MG63 (cell line): ENCODE data around the gene COG4. TPM values are rescaled to one million over a fixed set of nuclear protein-coding genes. Genes with fewer than 3 reads are reported as not detected.
A peak's percentile ranks its signal among the peaks of the same experiment; 100 is the strongest.

Experiments used
- DNase-seq: peaks from one replicate; pipeline ENCODE4 v3.0.0-alpha.2; 2020
- H3K27me3 ChIP-seq: fragments of 250-450 bp; sonication (Bioruptor Pico); 2 replicates; pipeline ENCODE4 v1.5.1; 2020; ENCODE audit warnings: mild to moderate bottlenecking, moderate library complexity
- H3K36me3 ChIP-seq: fragments of 250-450 bp; sonication (Bioruptor Pico); 2 replicates; pipeline ENCODE4 v1.5.1; 2020; ENCODE audit warnings: mild to moderate bottlenecking, moderate library complexity
- H3K4me3 ChIP-seq: fragments of 250-450 bp; sonication (Bioruptor Pico); 2 replicates; pipeline ENCODE4 v1.5.1; 2020; ENCODE audit warnings: mild to moderate bottlenecking, moderate library complexity
- H3K9me3 ChIP-seq: fragments of 250-450 bp; sonication (Bioruptor Pico); 2 replicates; pipeline ENCODE4 v1.5.1; 2020; ENCODE audit warnings: mild to moderate bottlenecking, moderate library complexity
- total RNA-seq: library from RNA; depleted of rRNA; stranded (reverse); fragments of >200 nt; shearing (Covaris generic); gene quantifications from 2 replicates; pipeline ENCODE4 v1.2.3, GENCODE V29; 2014; ENCODE audit warnings: low replicate concordance

The COG4 gene
- total RNA-seq, 1 experiment from 2014 or later = 61.4 TPM

GRCh38 chr16:70473446-70474319 lies 49.7 kb downstream of the COG4 start:
- no peak for DNase-seq
- no peaks in the 10 kb centered on the region for H3K9me3 ChIP-seq
- H3K4me3 ChIP-seq = no peak overlapping the region
- no peaks in the 10 kb centered on the region for H3K27me3 ChIP-seq
- no peaks in the 10 kb centered on the region for H3K36me3 ChIP-seq

- Histone ChIP-seq H3K27me3 (no peaks in the 10 kb centered on the region), H3K36me3 (no peaks in the 10 kb centered on the region), H3K4me3 (no peak overlapping the region), H3K9me3 (no peaks in the 10 kb centered on the region)
- DNase-seq = no peak
These were observed 50.4 kb downstream of the COG4 start for GRCh38 chr16:70472786-70473433.

GRCh38 chr16:70470927-70471341 lies 52.4 kb downstream of the COG4 start:
- no peak for DNase-seq
- no peak overlapping the region for H3K4me3 ChIP-seq
- H3K27me3 ChIP-seq = no peaks in the 10 kb centered on the region
- no peaks in the 10 kb centered on the region for H3K36me3 ChIP-seq
- no peaks in the 10 kb centered on the region for H3K9me3 ChIP-seq

GRCh38 chr16:70470141-70470926 lies 53.0 kb downstream of the COG4 start:
- Histone ChIP-seq H3K9me3 (no peaks in the 10 kb centered on the region), H3K27me3 (no peaks in the 10 kb centered on the region), H3K4me3 (no peak overlapping the region), H3K36me3 (no peaks in the 10 kb centered on the region)
- DNase-seq = no peak

GRCh38 chr16:70468776-70469525 lies 54.4 kb downstream of the COG4 start:
- Histone ChIP-seq H3K4me3 (no peak overlapping the region), H3K27me3 (no peaks in the 10 kb centered on the region), H3K36me3 (no peaks in the 10 kb centered on the region), H3K9me3 (no peaks in the 10 kb centered on the region)
- no peak for DNase-seq

GRCh38 chr16:70467608-70468007 lies 55.7 kb downstream of the COG4 start:
- H3K4me3 ChIP-seq = no peak overlapping the region
- no peaks in the 10 kb centered on the region for H3K27me3 ChIP-seq
- H3K9me3 ChIP-seq = no peaks in the 10 kb centered on the region
- DNase-seq = no peak
- no peaks in the 10 kb centered on the region for H3K36me3 ChIP-seq

GRCh38 chr16:70467113-70467512 lies 56.2 kb downstream of the COG4 start:
- no peak for DNase-seq
- H3K36me3 ChIP-seq = no peaks in the 10 kb centered on the region

GRCh38 chr16:70466805-70467076 lies 56.6 kb downstream of the COG4 start:
- H3K36me3 ChIP-seq = no peaks in the 10 kb centered on the region
- no peaks in the 10 kb centered on the region for H3K9me3 ChIP-seq
- no peaks in the 10 kb centered on the region for H3K27me3 ChIP-seq
- DNase-seq = no peak
- H3K4me3 ChIP-seq = no peak overlapping the region

More at GRCh38 chr16:70467113-70467512, 56.2 kb downstream of the COG4 start:
- H3K9me3 ChIP-seq = no peaks in the 10 kb centered on the region
- no peaks in the 10 kb centered on the region for H3K27me3 ChIP-seq
- H3K4me3 ChIP-seq = no peak overlapping the region

- Histone ChIP-seq H3K27me3 (no peaks in the 10 kb centered on the region), H3K9me3 (no peaks in the 10 kb centered on the region), H3K36me3 (no peaks in the 10 kb centered on the region), H3K4me3 (no peak overlapping the region)
- DNase-seq = no peak
These were observed 57.2 kb downstream of the COG4 start for GRCh38 chr16:70465999-70466804.

- no peaks in the 10 kb centered on the region for H3K9me3 ChIP-seq
- H3K27me3 ChIP-seq = no peaks in the 10 kb centered on the region
- DNase-seq = no peak
- H3K4me3 ChIP-seq = no peak overlapping the region
- H3K36me3 ChIP-seq = no peaks in the 10 kb centered on the region
These were observed 60.1 kb downstream of the COG4 start for GRCh38 chr16:70463235-70463634.

- H3K4me3 ChIP-seq = no peak overlapping the region
- no peaks in the 10 kb centered on the region for H3K9me3 ChIP-seq
- no peak for DNase-seq
- H3K27me3 ChIP-seq = no peaks in the 10 kb centered on the region
- no peaks in the 10 kb centered on the region for H3K36me3 ChIP-seq
These were observed 62.6 kb downstream of the COG4 start for GRCh38 chr16:70460737-70461261.

GRCh38 chr16:70457446-70458166 lies 65.7 kb downstream of the COG4 start:
- H3K36me3 ChIP-seq = no peaks in the 10 kb centered on the region
- DNase-seq = no peak
- H3K4me3 ChIP-seq = no peak overlapping the region
- H3K27me3 ChIP-seq = no peaks in the 10 kb centered on the region
- no peaks in the 10 kb centered on the region for H3K9me3 ChIP-seq

GRCh38 chr16:70455910-70456309 lies 67.4 kb downstream of the COG4 start:
- Histone ChIP-seq H3K27me3 (no peaks in the 10 kb centered on the region), H3K4me3 (no peak overlapping the region), H3K9me3 (no peaks in the 10 kb centered on the region), H3K36me3 (no peaks in the 10 kb centered on the region)
- no peak for DNase-seq

- Histone ChIP-seq H3K9me3 (no peaks in the 10 kb centered on the region), H3K4me3 (peak within 1 kb of the TSS; percentile 86), H3K27me3 (no peaks in the 10 kb centered on the region), H3K36me3 (no peaks in the 10 kb centered on the region)
- DNase-seq = peak; percentile 59
These were observed 68.9 kb downstream of the COG4 start, which contains the start of gene FCSK for GRCh38 chr16:70454222-70455034. Gene FCSK (plus strand): TSS chr16:70454595. CDS start chr16:70463191, 8,596 bp downstream.

GRCh38 chr16:70453892-70454221 lies 69.5 kb downstream of the COG4 start:
- DNase-seq = no peak
- no peaks in the 10 kb centered on the region for H3K27me3 ChIP-seq
- H3K36me3 ChIP-seq = no peaks in the 10 kb centered on the region

More at GRCh38 chr16:70453892-70454221, 69.5 kb downstream of the COG4 start:
- peak overlapping the region; percentile 86 for H3K4me3 ChIP-seq
- no peaks in the 10 kb centered on the region for H3K9me3 ChIP-seq
